GM21526 (cell line): ENCODE results near the gene UBTD1.

ENCODE experiments used
- ATAC-seq: cut with Tn5 transposase; IDR thresholded peaks from one replicate; pipeline ENCODE4 v1.9.1; 2021; ENCODE audit warnings: moderate library complexity; ENCODE audit not compliant: unreplicated experiment, low FRiP score

UBTD1 gene

GRCh38 chr10:97481071-97481470 is 17.7 kb upstream of the UBTD1 start:
- no peak for ATAC-seq

DNA sequence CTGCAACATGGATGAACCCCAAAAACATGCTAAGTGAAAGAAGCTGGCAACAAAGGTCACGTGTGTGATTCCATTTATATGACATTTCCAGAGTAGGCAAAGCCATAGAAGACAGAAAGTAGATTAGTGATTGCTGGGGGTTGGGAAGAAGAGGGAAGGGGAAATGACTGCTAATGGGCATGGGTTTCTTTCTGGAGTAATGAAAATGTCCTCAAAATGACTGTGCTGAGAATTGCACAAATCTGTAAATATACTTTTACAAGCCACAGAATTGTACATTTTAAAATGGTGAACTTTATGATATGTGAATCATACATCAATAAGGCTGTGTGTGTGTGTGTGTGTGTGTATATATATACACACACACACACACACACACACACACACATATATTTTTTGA is 16.3 kb upstream of the UBTD1 start:
- ATAC-seq: no peak

DNA sequence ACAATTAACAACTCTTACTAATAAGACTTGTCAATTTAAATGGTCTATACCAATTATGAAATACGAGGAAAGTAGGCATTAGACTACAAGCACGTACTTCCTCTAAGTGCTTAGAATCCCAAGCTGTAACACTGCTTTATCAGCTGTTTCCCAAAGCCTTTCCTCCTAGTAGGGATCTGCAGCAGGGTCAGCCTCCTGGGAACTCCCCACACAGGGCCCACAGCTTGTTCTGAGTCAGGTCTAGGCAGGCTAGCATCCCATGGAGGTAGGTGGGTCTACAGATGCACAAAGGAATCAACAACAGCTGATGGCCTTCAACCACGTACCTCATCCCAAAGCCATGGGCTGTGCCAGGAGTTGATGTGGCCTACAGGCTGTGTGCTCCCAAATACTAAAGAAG is 15.2 kb upstream of the UBTD1 start:
- ATAC-seq: no peak

DNA sequence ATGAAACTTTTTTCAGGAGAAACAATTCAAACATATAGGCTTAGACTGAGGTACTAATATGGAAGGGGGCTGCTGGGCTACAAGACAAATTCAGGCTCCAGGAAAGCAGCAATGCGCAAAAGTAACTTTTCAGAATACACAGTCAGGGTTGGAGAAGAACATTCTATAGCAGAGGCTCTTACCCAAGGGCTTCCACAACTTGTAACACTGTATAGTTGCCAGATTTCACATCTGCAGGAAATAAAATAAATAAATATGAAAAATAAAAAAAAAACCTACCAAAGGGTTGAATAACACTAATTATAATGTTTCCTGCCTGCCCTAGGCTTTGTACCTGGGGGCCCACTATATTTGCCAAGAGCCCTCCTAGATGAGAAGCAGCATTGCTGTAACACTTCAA is 14.8 kb upstream of the UBTD1 start:
- no peak for ATAC-seq

- no peak for ATAC-seq
These were observed 13.0 kb upstream of the UBTD1 start for GRCh38 chr10:97485647-97486281.

GRCh38 chr10:97490592-97490991 is 8.1 kb upstream of the UBTD1 start:
- ATAC-seq: no peak

GRCh38 chr10:97494151-97494550 is 4.6 kb upstream of the UBTD1 start:
- ATAC-seq: no peak

- ATAC-seq: no peak
These were observed 3.7 kb upstream of the UBTD1 start for GRCh38 chr10:97494863-97495506.

- ATAC-seq: no peak
These were observed 1.1 kb upstream of the UBTD1 start for GRCh38 chr10:97497572-97498075.

DNA sequence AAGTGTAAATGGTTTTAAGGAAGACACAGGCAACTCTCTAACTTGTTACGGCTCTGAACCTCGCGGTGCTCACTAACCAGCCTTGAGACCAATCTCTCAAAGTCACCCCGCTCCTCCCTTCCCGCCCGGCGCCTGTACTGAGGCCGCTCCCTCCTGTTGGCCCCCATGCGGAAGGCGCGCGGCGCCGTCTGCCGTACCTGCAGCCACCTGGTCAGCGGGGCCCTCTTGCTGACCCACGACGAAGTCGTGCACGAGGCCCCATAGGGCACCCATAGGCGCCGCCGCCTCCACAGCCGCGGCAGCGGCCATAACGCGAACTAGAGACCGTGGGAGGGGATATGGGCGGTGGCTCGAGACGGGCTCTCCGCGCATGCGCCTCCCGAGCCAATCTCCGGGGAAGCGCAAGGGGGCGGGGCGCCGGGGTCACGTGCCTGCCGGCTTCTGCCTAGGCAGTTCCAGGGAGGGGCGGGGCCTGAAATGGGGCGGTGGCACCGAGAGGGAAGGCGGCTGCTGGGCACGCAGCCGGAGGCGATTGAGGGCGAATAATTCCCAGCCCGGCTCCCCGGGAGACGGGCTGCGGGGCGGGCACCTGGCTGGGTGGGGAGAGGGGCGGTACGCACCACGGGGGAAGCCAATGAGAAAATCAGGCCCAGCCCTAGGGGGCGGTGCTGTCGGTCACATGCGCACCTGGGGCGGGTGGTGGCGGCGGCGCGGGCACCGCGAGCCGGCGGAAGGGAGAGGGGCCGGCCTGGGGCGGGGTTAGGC is 466 bp upstream of the UBTD1 start, which contains the start of gene MMS19:
Gene MMS19 (minus strand): TSS at position 347 of the 765 bp plus-strand sequence. CDS start 38 bp downstream, at position 309.
- peak; percentile 89 for ATAC-seq

DNA sequence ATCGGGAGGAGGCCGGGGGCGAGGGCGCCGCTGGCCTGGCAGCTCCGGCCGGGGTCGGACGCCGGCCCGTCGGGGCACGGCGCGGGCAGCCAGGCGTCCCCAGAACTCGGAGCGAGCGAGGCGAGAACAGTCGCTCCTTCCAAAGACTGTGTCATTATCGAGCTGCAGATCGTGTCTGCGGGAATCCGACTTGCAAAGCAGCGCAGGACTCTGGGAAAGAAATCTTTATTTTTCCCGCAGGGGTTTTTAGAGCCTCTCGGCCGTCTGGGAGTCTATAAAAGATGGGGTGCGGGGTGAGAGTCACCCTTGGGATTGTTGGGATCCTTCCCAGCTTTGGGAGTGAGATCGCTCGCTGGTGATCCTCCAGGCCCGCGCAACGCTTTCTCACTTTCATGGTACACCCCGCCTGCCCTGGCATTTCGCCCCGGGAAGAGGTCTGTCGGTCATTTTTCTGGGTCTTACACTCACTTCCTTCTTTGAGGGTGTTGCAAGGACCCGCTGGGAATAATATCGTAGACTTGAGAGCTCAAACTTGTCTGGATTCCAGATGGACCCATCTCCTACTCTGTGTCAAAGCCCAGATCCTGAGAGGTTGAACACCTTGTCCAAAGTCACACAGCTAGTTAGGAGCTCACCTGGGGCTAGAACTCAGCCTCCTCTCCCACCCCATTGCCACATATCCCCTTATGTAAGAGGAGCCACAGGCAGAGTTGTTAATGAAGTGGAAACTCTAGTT is 1.0 kb downstream of the UBTD1 start:
- no peak for ATAC-seq

DNA sequence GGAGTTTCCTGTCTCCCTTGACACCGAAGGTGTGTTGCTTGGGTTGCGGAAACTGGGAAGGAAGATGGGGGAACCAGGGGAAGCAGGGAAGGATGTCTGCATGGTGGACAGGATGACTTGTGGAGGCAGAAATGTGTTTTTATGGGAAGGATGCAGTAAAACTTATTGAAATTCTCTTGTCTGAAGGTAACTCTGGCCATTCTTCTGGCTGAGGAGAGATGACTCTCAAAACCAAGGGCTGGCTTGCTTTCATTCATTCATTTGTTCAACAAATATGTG is 1.5 kb downstream of the UBTD1 start:
- no peak for ATAC-seq

DNA sequence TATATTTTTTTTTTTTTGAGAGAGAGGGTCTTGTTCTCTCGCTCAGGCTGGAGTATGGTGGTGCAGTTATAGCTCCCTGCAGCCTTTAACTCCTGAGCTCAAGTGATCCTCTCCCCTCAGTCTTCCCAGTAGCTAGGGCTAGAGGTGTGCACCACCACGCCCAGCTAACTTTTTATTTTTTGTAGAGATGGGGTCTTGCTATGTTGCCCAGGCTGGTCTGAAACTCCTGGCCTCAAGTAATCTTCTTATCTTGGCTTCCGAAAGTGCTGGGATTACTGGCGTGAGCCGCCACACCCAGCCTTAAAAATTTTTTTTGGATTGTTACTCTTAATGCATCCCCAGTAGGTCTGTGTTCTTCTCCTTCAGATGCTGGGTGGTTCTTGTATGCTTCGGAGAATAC is 4.2 kb downstream of the UBTD1 start:
- ATAC-seq: no peak

GRCh38 chr10:97503406-97503805 is 4.7 kb downstream of the UBTD1 start:
- no peak for ATAC-seq

DNA sequence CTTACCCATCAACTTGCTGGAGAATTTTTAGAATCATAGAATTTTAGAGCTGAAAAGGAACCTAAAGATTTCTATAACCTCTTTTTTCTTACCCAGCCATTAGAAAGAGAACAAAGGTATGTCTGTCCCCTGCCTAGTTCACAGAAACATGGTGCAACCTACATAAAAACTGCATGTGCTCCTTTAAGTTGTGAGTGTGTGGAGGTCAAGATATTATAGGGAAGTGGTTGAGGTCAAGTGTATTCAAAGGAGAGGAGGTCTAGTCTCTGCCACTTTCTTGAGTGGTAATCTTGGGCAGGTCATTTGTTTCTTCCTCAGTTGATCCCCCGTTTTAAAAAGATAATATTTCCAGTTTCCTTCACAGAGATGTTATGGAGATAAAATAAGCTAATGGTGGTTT is 6.4 kb downstream of the UBTD1 start:
- ATAC-seq: no peak

- ATAC-seq: no peak
These were observed 7.7 kb downstream of the UBTD1 start for GRCh38 chr10:97506199-97506991.

DNA sequence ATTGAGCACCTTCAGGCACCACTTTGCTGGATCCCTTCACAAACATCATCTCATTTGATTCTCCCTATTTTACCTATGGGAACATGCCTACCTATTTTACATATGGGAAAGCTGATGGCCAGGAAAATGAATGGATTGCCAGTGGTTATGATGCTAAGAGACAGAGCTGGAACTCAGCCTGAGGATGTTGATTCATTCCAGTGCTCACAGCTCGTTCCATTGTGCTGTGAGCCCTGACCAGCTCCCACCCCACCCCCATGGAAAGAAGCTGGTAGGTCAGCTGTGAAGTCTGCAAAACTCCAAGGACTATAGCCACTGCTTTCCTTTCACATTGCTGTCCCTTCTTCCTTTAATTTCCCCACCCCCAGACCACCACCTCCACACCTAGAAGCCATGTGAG is 9.6 kb downstream of the UBTD1 start:
- ATAC-seq: no peak

DNA sequence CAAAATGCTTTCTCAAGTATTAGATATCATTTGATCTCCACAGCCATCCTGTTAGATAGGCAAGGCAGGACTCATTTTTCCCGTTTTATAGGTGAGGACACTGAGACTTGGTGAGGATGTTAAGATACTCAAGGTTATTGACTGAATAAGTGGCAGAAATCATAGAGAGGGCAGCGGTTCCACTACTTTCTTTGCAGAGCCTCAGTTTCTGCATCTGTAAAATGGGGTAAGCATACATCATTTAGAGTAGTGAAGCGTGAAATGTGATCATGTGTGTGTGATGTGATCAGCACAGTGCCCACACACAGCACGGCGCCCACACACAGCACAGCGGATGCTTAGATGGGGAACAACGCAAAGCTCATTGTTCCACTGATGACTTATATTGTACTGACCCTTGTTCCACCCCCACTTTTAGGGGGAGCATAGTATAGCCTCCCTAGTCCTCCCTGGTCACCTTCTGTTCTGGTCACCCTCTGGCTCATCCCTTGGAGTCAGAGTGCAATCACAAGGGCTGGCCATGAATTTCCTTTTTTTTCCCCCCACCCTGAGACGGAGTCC is 10.5 kb downstream of the UBTD1 start:
- no peak for ATAC-seq

- no peak for ATAC-seq
These were observed 12.0 kb downstream of the UBTD1 start for GRCh38 chr10:97510686-97511085.
